Endodermal cell (in vitro differentiated cells): ENCODE data around the gene SPIN1. TPM values are rescaled to one million over a fixed set of nuclear protein-coding genes. Genes with fewer than 3 reads are reported as not detected.

ENCODE experiments used
- DNase-seq: peaks from one replicate; pipeline ENCODE4 v3.0.0-alpha.2; 2017
- H3K27ac ChIP-seq: 2 replicates; pipeline ENCODE4 v1.5.1; 2013; ENCODE audit warnings: mild to moderate bottlenecking, low read depth, low read length, moderate library complexity
- H3K27me3 ChIP-seq: 2 replicates; pipeline ENCODE4 v1.6.1; 2013; ENCODE audit warnings: mild to moderate bottlenecking, low read length, moderate library complexity; ENCODE audit not compliant: insufficient read depth, control insufficient read depth, poor library complexity, severe bottlenecking
- H3K36me3 ChIP-seq: 2 replicates; pipeline ENCODE4 v1.7.0; 2013; ENCODE audit warnings: mild to moderate bottlenecking, low read length, moderate library complexity; ENCODE audit not compliant: control insufficient read depth, insufficient read depth
- H3K4me1 ChIP-seq: one replicate; pipeline ENCODE4 v1.7.0; 2013; ENCODE audit warnings: low read length; ENCODE audit not compliant: control insufficient read depth, insufficient read depth
- H3K4me3 ChIP-seq: 2 replicates; pipeline ENCODE4 v1.5.1; 2013; ENCODE audit warnings: mild to moderate bottlenecking, low read length, moderate library complexity
- H3K9ac ChIP-seq: 2 replicates; pipeline ENCODE4 v1.6.1; 2013; ENCODE audit warnings: mild to moderate bottlenecking, low read length, moderate library complexity; ENCODE audit not compliant: poor library complexity, severe bottlenecking; ENCODE audit errors: extremely low read depth
- H3K9me3 ChIP-seq: 2 replicates; pipeline ENCODE4 v1.6.1; 2013; ENCODE audit warnings: mild to moderate bottlenecking, low read length, moderate library complexity; ENCODE audit not compliant: control insufficient read depth
- H3K27ac Mint-ChIP-seq: 2 replicates; pipeline ENCODE4 v1.8.0; 2020; ENCODE audit warnings: mixed read lengths
- H3K27me3 Mint-ChIP-seq: 2 replicates; pipeline ENCODE4 v1.8.0; 2021; ENCODE audit warnings: mild to moderate bottlenecking, mixed read lengths; ENCODE audit not compliant: insufficient read depth
- H3K36me3 Mint-ChIP-seq: 2 replicates; pipeline ENCODE4 v1.8.0; 2020; ENCODE audit warnings: low read depth, mixed read lengths
- H3K4me1 Mint-ChIP-seq: 2 replicates; pipeline ENCODE4 v1.8.0; 2020; ENCODE audit warnings: mixed read lengths
- H3K4me3 Mint-ChIP-seq: 2 replicates; pipeline ENCODE4 v1.8.0; 2020; ENCODE audit warnings: mild to moderate bottlenecking, moderate library complexity, mixed read lengths
- H3K9me3 Mint-ChIP-seq: 2 replicates; pipeline ENCODE4 v1.8.0; 2020; ENCODE audit warnings: mild to moderate bottlenecking, mixed read lengths
- WGBS, 2 experiments: methylation state at CpG; one replicate each; pipeline versions ENCODE4 v1.1.5 to v1.1.7; 2013; ENCODE audit warnings: missing lambda C conversion rate in 2 of 2, mixed read lengths in 1 of 2; ENCODE audit not compliant: insufficient coverage in 1 of 2, insufficient read length in 1 of 2; 5-methylcytosine and 5-hydroxymethylcytosine counted together
- total RNA-seq, 2 donors: library from RNA; stranded (reverse); fragmentation: NEBNext Ultra II Directional in 1 of 2; extraction: Animal tissue kit (Norgen Biotek cat#: 25700) in 1 of 2; gene quantifications; 2 replicates in 1 of 2; 3 replicates in 1 of 2; pipeline ENCODE4 v1.2.1, GENCODE V29; 2021
- TF ChIP-seq, protein P1 (sequence below): fragments of 200-600 bp; sonication (generic); conservative IDR thresholded peaks from 2 replicates; pipeline ENCODE4 v1.5.0; 2021; ENCODE audit warnings: antibody characterized with exemption, mild to moderate bottlenecking

Gene SPIN1
- total RNA-seq, 2 donors from 2014 or later: 117 to 129 TPM

DNA sequence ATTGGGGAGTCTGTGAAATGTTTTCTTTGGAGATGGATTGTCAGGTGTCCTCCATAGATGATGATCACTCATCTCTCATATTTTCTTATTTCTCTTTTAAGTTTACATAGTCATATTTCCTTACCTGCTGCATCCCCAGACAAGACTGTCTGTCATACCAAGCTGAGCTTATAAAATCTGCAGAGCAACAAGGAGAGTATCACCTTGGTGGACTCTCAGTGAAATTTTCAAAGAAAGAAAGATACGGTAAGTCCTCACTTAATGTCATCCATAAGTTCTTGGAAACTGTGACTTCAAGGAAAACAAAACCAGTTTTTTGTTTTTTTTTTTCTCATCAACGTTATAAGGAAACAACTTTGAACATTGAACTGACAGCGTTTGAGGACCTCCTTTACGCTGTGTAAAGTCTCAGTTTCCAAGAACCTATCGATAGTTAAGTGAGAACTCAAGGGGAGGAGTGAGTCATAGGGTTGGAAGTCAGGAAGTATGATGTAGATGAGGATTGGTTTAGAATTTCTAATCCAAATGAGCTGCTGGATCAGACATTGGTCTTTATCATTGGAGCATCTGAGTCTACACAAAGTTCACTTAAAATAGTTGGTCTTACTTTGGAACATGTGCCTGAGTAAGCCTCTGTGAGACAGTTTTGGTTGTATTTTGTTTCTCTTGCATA lies 45.5 kb downstream of the SPIN1 start:
- Histone ChIP-seq H3K4me3 (no peak overlapping the region), H3K27me3 (no peaks in the 10 kb centered on the region), H3K36me3 (peaks cover 83% of the 10 kb centered on the region), H3K9ac (no peak overlapping the region), H3K4me1 (no peaks in the 10 kb centered on the region), H3K27ac (no peak overlapping the region), H3K9me3 (no peaks in the 10 kb centered on the region)
- no peak for DNase-seq
- Mint-ChIP-seq H3K4me3 (no peak overlapping the region), H3K4me1 (no peaks in the 10 kb centered on the region), H3K27me3 (no peaks in the 10 kb centered on the region), H3K9me3 (peaks cover 4% of the 10 kb centered on the region), H3K27ac (no peak overlapping the region), H3K36me3 (peaks cover 70% of the 10 kb centered on the region)
- TF ChIP-seq, protein P1, sequence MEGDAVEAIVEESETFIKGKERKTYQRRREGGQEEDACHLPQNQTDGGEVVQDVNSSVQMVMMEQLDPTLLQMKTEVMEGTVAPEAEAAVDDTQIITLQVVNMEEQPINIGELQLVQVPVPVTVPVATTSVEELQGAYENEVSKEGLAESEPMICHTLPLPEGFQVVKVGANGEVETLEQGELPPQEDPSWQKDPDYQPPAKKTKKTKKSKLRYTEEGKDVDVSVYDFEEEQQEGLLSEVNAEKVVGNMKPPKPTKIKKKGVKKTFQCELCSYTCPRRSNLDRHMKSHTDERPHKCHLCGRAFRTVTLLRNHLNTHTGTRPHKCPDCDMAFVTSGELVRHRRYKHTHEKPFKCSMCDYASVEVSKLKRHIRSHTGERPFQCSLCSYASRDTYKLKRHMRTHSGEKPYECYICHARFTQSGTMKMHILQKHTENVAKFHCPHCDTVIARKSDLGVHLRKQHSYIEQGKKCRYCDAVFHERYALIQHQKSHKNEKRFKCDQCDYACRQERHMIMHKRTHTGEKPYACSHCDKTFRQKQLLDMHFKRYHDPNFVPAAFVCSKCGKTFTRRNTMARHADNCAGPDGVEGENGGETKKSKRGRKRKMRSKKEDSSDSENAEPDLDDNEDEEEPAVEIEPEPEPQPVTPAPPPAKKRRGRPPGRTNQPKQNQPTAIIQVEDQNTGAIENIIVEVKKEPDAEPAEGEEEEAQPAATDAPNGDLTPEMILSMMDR: no peak
- 91 to 95% methylated on average over 4 to 5 of the region's 5 CpGs for WGBS, 2 experiments

DNA sequence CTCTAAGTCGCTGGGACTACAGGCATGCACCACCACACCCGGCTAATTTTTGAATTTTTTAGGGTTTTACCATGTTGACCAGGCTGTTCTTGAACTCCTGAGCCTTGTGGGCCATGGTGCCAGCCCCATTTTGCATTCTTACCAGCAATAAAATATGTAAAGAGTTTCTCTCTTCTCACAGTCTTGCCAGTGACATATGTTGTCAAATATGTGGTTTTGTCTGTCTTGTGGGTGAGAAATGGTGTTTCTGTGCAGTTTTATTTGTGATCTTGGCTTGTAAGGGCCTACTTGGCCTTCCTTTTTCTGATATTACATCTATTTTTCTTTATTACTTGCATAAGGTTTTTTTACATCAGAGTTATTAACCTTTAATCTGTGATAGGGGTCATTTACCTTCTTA lies 47.1 kb downstream of the SPIN1 start:
- Histone ChIP-seq H3K27ac (no peak overlapping the region), H3K4me1 (no peaks in the 10 kb centered on the region), H3K27me3 (no peaks in the 10 kb centered on the region), H3K4me3 (no peak overlapping the region), H3K9me3 (no peaks in the 10 kb centered on the region), H3K9ac (no peak overlapping the region), H3K36me3 (peaks cover 76% of the 10 kb centered on the region)
- 97 to 100% methylated on average over 2 of the region's 2 CpGs for WGBS, 2 experiments
- Mint-ChIP-seq H3K27me3 (no peaks in the 10 kb centered on the region), H3K4me1 (no peaks in the 10 kb centered on the region), H3K4me3 (no peak overlapping the region), H3K9me3 (peaks cover 4% of the 10 kb centered on the region), H3K36me3 (peaks cover 64% of the 10 kb centered on the region), H3K27ac (peak overlapping the region; percentile 52)
- TF ChIP-seq, protein P1: no peak
- no peak for DNase-seq

DNA sequence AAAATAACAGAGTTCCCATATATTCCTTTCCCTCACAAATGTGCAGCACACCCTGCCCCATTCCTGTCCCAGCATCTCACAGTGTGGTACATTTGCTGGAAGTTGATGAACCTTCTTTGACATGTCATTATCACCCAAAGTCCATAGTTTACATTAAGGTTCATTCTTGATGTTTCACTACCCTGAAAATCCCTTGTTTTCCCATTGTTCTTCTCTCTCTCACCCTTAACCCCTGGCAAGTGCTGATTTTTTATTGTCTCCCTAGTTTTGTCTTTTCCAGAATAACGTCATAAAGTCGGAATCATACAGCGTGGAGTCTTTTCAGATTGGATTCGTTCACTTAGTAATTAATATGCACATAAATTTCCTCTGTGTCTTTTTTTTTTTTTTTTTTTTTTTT lies 48.1 kb downstream of the SPIN1 start:
- Mint-ChIP-seq H3K4me1 (no peaks in the 10 kb centered on the region), H3K4me3 (no peak overlapping the region), H3K9me3 (peaks cover 4% of the 10 kb centered on the region), H3K27ac (peak overlapping the region; percentile 28), H3K36me3 (peaks cover 67% of the 10 kb centered on the region), H3K27me3 (no peaks in the 10 kb centered on the region)
- Histone ChIP-seq H3K9me3 (no peaks in the 10 kb centered on the region), H3K9ac (no peak overlapping the region), H3K4me3 (no peak overlapping the region), H3K36me3 (peaks cover 72% of the 10 kb centered on the region), H3K4me1 (no peaks in the 10 kb centered on the region), H3K27ac (no peak overlapping the region), H3K27me3 (no peaks in the 10 kb centered on the region)
- DNase-seq: no peak
- 92% methylated on average over 3 of the region's 4 CpGs; no CpG with 5 or more reads in 1 of the 2 experiments for WGBS, 2 experiments
- TF ChIP-seq, protein P1: no peak
